AG09309 (cell line): ENCODE results near the gene DPH2.

Experiments used
- DNase-seq: peaks from one replicate; pipeline ENCODE4 v3.0.0-alpha.2; 2010; ENCODE audit warnings: low read depth
- H3K4me3 ChIP-seq: 2 replicates; pipeline ENCODE4 v1.5.1; 2011; ENCODE audit warnings: mild to moderate bottlenecking, low read depth, low read length, moderate library complexity; ENCODE audit not compliant: control insufficient read depth
- CTCF ChIP-seq: IDR thresholded peaks from 2 replicates; pipeline ENCODE4 v1.5.1; 2011; ENCODE audit warnings: mild to moderate bottlenecking, low read depth, low read length, inconsistent platforms; ENCODE audit not compliant: insufficient read depth, control insufficient read depth; ENCODE audit errors: missing control alignments

Gene DPH2

DNA sequence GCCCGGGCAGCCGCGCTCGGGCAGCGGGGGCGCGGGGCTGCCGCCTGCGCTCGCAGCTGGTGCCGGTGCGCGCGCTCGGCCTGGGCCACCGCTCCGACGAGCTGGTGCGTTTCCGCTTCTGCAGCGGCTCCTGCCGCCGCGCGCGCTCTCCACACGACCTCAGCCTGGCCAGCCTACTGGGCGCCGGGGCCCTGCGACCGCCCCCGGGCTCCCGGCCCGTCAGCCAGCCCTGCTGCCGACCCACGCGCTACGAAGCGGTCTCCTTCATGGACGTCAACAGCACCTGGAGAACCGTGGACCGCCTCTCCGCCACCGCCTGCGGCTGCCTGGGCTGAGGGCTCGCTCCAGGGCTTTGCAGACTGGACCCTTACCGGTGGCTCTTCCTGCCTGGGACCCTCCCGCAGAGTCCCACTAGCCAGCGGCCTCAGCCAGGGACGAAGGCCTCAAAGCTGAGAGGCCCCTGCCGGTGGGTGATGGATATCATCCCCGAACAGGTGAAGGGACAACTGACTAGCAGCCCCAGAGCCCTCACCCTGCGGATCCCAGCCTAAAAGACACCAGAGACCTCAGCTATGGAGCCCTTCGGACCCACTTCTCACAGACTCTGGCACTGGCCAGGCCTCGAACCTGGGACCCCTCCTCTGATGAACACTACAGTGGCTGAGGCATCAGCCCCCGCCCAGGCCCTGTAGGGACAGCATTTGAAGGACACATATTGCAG is 33.2 kb upstream of the DPH2 start:
- TF ChIP-seq CTCF, result peak; percentile 10
- DNase-seq, result no peak
- no peak overlapping the region for H3K4me3 ChIP-seq

DNA sequence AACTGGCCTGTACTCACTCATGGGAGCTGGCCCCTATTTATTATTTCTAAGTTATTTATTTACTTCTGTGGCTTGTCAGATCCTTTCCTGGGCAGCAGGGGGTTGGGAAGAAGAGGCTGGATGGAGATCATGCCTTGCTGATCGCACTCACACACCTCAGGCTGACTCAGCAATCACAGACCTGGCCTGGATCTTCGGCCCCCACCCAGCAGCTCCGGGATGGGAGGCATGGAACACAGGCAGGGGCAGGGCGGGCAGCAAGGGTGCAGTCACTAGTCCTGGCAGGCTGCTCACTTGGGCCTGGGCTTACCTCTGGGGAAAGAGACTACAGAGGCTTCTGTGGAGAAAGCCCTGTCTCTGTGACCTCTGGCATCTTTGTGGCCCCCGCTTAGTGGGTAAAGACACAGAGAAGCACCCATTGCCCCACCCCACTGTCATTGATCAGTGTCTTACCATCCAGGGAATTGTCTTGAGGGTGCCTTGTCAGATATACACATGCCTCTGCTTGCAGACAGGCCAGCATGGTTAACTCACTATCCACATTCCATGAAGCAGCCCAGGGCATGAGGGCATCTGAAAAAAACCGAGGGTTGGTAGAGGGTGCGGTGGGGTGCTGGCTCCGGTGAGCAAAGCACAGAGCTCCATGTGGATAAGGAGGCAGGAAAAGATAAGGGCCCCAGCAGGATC is 32.5 kb upstream of the DPH2 start:
- TF ChIP-seq CTCF, result no peak
- DNase-seq, result no peak

DNA sequence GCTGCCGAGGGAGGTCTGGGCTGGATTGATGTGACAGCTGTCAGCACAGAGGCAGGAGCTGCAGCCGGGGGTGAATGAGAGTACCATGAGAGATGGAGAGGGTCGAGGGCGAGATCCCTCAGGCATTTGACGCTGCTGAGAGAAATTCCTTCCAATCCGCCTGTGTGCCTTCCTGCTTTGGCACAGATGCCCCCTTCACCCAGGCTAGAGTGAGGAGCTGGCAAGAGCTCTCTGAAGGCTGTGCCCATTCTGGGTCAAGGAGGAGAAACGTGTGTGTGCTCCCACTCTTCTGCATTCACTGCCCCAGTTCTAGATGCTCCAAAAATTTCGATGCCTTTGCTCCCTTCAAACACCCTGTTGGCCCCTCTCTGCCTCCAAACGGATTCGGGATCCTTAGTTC is 31.4 kb upstream of the DPH2 start:
- TF ChIP-seq CTCF, result no peak
- DNase-seq, result no peak
- H3K4me3 ChIP-seq, result no peak overlapping the region

More for the DNA sequence above, 32.5 kb upstream of the DPH2 start:
- H3K4me3 ChIP-seq, result no peak overlapping the region

DNA sequence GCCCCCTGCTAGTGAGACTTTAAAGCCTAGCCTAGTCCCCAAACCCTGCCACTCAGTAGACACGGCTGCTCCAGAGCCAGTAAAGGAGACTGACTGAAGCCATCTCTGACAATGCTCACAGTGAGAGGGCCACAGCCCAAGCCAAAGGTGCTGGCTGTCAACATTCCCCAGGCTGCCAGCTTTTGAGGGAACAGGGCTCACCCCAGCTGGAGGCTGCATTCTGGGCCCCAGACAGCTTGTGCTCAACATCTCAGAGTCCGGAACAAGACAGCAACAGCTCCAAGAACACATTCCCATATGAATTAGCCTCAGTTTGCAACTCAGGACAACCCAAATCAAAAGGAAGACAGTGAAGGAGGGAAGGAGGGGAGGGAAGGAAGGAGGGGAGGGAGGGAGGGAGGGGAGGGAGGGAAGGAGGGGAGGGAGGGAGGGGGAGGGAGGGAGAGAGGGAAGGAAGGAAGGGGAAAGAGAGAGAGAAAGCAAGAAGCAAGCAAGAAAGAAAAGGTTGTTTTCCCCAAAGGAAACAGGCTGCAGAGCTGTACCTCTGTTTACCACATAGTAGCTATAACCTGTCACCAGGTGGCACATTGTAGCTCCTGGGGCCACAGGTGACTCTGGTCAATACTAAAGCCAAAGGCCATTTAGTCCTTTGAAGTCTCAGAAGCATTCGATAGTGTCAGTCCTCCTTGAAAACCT is 30.8 kb upstream of the DPH2 start:
- DNase-seq, result no peak

GRCh38 chr1:43942411-43942810 is 27.4 kb upstream of the DPH2 start:
- no peak overlapping the region for H3K4me3 ChIP-seq
- no peak for DNase-seq
- TF ChIP-seq CTCF, result no peak

More for the DNA sequence above, 30.8 kb upstream of the DPH2 start:
- no peak for TF ChIP-seq CTCF
- no peak overlapping the region for H3K4me3 ChIP-seq

- no peak for DNase-seq
- H3K4me3 ChIP-seq, result no peak overlapping the region
- TF ChIP-seq CTCF, result no peak
Observed at GRCh38 chr1:43944860-43945259, 24.9 kb upstream of the DPH2 start.
